ENCODE data around the gene WSCD2.
"Not testable (repeated sequence)": the region's sequence is repeated elsewhere in the genome, so short reads cannot be mapped to it uniquely, and the experiment has no call there.

The WSCD2 gene

DNA sequence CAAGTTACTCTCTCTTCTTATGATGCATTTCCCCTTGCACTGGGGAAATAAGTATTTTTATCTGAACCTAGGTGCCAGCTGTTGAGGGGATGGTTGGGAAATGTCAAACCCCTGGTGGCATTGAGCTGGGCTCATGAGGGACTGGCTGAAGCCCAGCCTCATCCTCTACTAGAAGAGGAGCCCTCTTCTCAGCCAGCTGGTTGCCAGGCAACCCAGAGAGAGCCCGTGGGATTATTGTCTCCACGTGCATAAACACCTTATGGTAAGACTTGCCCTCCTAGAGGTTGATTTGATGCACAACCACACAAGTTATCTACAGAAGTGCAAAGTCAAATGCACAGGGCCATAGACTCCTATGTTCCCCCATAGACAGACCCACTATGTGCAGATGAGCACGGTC lies 89.8 kb downstream of the WSCD2 start:
- TF ChIP-seq, protein P1, sequence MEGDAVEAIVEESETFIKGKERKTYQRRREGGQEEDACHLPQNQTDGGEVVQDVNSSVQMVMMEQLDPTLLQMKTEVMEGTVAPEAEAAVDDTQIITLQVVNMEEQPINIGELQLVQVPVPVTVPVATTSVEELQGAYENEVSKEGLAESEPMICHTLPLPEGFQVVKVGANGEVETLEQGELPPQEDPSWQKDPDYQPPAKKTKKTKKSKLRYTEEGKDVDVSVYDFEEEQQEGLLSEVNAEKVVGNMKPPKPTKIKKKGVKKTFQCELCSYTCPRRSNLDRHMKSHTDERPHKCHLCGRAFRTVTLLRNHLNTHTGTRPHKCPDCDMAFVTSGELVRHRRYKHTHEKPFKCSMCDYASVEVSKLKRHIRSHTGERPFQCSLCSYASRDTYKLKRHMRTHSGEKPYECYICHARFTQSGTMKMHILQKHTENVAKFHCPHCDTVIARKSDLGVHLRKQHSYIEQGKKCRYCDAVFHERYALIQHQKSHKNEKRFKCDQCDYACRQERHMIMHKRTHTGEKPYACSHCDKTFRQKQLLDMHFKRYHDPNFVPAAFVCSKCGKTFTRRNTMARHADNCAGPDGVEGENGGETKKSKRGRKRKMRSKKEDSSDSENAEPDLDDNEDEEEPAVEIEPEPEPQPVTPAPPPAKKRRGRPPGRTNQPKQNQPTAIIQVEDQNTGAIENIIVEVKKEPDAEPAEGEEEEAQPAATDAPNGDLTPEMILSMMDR (IDR thresholded peaks at IDR 0.05; ENCODE audit: extremely low read depth, insufficient read depth, missing control alignments) = no peak
- DNase-seq (ENCODE audit: low spot score) = no peak
- in situ Hi-C loops (cut with MboI; ENCODE audit: low pct_unique_long_range_greater_than_20kb, low sequenced_read_pairs, unreplicated experiment) = no loop called here

DNA sequence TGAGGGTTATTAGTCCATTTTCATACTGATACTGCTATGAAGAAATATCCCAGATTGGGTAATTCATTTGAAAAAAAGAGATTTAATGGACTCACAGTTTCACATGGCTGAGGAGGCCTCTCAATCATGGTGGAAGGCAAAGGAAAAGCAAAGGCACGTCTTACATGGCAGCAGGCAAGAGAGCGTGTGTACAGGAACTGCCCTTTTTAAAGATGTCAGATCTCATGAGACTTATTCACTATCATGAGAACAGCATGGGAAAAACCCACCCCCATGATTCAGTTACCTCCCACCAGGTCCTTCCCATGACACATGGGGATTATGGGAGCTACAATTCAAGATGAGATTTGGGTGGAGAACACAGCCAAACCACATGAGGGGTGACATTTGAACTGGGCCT lies 96.0 kb downstream of the WSCD2 start:
- DNase-seq (ENCODE audit: low spot score); in situ Hi-C loops (cut with MboI; ENCODE audit: low pct_unique_long_range_greater_than_20kb, low sequenced_read_pairs, unreplicated experiment): not testable (repeated sequence)

DNA sequence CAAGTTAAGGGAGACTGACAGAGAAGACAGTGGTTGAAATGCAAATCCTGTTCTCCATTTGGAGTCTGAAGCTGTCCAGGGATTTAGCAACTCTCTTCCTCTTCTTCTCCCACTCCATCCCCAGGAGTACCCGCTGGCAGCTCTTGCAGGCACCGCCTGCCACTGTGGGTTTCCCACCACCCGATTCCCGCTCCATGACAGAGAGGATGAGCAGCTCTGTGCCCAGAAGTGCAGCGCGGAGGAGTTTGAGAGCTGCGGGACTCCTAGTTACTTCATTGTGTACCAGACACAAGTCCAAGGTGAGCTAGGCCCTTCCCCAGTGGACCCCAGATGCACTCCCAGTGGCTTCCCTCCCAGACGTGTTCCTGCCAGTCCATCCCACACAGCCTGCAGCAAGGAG lies 97.8 kb downstream of the WSCD2 start:
- in situ Hi-C loops (cut with MboI; ENCODE audit: low pct_unique_long_range_greater_than_20kb, low sequenced_read_pairs, unreplicated experiment) = no loop called here
- TF ChIP-seq, protein P1 (IDR thresholded peaks at IDR 0.05; ENCODE audit: extremely low read depth, insufficient read depth, missing control alignments) = no peak
- no peak for DNase-seq (ENCODE audit: low spot score)

DNA sequence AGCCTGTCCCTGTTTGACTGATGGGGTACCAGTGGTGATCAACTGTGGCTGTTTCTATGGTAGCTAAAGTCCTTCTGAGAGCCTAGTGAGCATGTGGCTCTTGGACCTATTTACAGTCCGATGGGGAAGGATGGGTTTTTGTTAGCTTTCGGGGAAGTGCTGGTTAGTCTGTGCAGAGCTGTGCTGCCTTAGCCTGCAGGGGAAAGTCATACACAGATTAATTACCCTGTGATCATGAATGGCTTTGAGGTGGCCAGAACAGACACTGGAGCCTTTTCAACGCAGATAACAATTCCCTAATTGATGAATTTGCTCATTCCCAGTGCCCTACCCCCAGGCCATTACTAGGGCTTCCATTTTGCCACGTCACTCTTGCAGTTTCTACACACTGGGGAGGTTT lies 99.7 kb downstream of the WSCD2 start:
- TF ChIP-seq, protein P1 (IDR thresholded peaks at IDR 0.05; ENCODE audit: extremely low read depth, insufficient read depth, missing control alignments) = no peak
- in situ Hi-C loops (cut with MboI; ENCODE audit: low pct_unique_long_range_greater_than_20kb, low sequenced_read_pairs, unreplicated experiment) = no loop called here
- DNase-seq (ENCODE audit: low spot score) = no peak

DNA sequence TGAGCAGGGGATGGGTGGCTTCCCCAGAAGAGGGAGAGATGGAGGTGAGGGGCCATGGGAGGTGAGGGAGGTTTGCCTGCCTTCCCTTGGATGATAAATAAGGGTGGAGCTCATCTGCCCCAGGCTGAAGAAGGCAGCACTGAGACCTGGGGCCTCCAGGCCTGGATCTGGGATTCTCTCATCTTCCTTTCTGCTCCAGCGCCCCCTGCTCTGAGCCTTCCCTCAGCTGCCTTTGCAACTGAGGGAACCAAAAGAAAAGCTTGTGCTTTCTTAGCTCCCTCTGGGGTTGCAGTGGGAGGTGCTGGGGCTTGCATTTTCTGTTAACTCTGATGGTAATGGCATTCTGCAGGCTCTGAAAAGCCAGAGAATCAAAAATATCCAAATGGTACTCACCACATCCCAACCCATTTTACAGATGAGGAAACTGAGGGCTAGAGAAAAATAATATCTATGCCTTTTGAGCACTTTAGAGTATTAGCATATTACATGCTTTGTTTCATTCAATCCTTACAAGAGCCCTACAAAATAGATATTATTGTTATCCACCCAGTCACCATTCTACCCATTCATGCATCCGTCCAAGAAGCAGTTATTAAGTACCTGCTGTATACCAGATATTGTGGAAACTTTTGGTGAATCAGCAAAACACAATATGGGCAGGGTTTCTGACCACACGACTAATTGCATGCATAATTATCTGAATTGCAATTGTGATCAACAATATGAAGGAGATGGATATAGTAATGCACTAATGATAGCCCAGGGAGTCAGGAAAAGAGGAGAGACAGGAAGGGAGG lies 102.2 kb downstream of the WSCD2 start:
- in situ Hi-C loops (cut with MboI; ENCODE audit: low pct_unique_long_range_greater_than_20kb, low sequenced_read_pairs, unreplicated experiment) = no loop called here
- TF ChIP-seq, protein P1 (IDR thresholded peaks at IDR 0.05; ENCODE audit: extremely low read depth, insufficient read depth, missing control alignments) = no peak

DNA sequence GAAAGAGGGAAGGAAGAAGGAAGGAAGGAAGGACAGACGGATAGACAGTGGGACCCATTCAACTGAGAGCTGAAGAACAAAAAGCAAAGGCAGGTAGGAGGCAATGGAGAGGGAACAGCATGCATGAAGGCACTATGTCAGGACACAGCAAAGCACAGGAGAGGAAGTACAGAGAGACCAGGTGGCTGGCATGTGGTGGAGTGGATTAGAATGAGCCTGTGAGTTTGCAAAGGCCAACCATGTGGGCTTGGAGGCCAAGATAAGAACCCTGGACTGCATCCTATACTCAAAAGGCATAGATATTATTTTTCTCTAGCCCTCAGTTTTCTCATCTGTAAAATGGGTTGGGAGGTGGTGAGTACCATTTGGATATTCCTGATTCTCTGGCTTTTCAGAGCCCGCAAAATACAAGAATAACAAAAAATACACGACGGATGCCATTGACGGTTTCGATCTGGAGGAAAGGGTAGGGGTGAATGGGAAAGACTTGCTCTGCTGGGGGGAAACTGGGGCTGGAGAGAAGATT lies 102.9 kb downstream of the WSCD2 start:
- DNase-seq (ENCODE audit: low spot score) = no peak
- in situ Hi-C loops (cut with MboI; ENCODE audit: low pct_unique_long_range_greater_than_20kb, low sequenced_read_pairs, unreplicated experiment) = no loop called here
- TF ChIP-seq, protein P1 (IDR thresholded peaks at IDR 0.05; ENCODE audit: extremely low read depth, insufficient read depth, missing control alignments) = no peak

More for the DNA sequence above, 102.2 kb downstream of the WSCD2 start:
- DNase-seq (ENCODE audit: low spot score) = no peak

DNA sequence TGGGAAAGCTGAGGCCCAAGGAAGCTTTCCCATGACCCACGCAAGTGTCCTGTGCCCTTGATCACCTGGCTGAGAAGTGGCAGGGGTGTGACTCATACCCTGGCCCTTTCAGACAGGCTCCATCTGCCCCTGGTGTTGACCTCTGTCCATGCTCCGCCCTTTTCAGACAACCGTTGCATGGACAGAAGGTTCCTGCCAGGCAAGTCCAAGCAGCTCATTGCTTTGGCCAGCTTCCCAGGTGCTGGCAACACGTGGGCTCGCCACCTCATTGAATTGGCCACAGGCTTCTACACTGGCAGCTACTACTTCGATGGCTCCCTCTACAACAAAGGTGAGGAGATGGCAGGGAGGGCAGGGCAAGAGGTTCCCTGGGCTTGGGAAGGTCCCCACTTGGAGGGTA lies 103.5 kb downstream of the WSCD2 start:
- in situ Hi-C loops (cut with MboI; ENCODE audit: low pct_unique_long_range_greater_than_20kb, low sequenced_read_pairs, unreplicated experiment) = no loop called here
- DNase-seq (ENCODE audit: low spot score) = no peak

More for the DNA sequence above, 103.5 kb downstream of the WSCD2 start:
- TF ChIP-seq, protein P1 (IDR thresholded peaks at IDR 0.05; ENCODE audit: extremely low read depth, insufficient read depth, missing control alignments) = no peak
